ENCODE results near the gene SAA2. TPM values are rescaled to one million over a fixed set of nuclear protein-coding genes. Genes with fewer than 3 reads are reported as not detected.
"Not testable (repeated sequence)": the region's sequence is repeated elsewhere in the genome, so short reads cannot be mapped to it uniquely, and the experiment has no call there.

SAA2 gene
- total RNA-seq, 2 experiments from 2014 or later = not detected

DNA sequence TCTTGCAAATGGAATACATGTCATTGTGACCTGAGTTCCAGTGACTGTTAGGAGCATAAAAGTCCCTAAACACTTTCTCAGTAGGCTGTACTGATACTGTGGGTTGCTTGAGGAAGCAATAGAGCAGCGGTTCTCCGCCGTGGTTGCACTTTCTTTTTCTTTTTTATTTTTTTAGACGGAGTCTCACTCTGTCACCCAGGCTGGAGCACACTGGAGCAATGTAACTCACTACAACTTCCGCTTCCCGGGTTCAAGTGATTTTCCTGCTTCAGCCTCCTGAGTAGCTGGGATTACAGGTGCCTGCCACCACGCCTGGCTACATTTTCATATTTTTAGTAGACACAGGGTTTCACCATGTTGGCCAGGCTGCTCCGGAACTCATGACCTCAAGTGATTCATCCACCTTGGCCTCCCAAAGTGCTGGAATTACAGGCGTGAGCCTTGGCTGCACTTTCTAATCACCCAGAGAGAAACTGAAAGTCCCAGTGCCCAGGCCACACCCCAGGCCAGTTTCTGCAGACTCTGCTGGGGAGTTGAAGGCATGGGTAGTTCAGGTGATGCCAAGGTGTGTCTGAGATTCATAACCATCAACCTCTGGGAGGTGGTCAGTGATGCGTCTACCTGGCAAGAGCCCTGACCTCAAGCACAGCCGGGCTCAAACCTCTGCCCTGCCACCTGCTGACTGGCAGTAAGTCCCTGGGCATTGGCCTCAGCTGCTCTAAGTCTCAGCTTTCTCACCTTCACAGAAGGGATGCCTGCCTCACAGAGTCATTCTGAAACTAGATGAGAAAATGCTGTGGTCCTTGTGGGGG, 1.9 kb downstream of the SAA2 start:
- ChIA-PET CTCF (interaction anchor here (0.7 to 1.7 kb wide), 2 partner anchors 131 to 497 kb away, joined by 3 to 4 read pairs; no protein-coding TSS in a partner anchor), POLR2A (interaction anchor here (0.6 kb wide), 1 partner anchor 387 kb away, joined by 4 read pairs; no protein-coding TSS in a partner anchor)
- H3K36me3 Mint-ChIP-seq (ENCODE audit: low read depth); H3K27me3 Mint-ChIP-seq; H3K9me3 Mint-ChIP-seq (ENCODE audit: low read depth): not testable (repeated sequence)
- peak; percentile 79 for ATAC-seq
- DNase-seq = peak; percentile 43
- intact Hi-C loops (cut with DNase I, micrococcal nuclease) = loop anchor here (1.0 to 10.0 kb wide), 5 partner anchors 22 to 488 kb away; partner anchors contain the start of genes LDHA (in 1 of the 2) and TSG101 (in 1 of the 2)
- Mint-ChIP-seq H3K4me1 (peaks cover 11% of the 10 kb centered on the region), H3K27ac (peak overlapping the region; percentile 74), H3K4me3 (peak overlapping the region; percentile 56)

GRCh38 chr11:18245396-18245795, 3.1 kb downstream of the SAA2 start:
- H3K9me3 Mint-ChIP-seq (ENCODE audit: low read depth) = no peaks in the 10 kb centered on the region
- H3K36me3 Mint-ChIP-seq (ENCODE audit: low read depth) = no peaks in the 10 kb centered on the region
- ChIA-PET POLR2A (no interaction called here), CTCF (interaction anchor here (0.5 to 2.4 kb wide), 3 partner anchors 56 to 499 kb away, joined by 3 to 12 read pairs (median 3); partner anchors contain the start of gene TSG101)
- ATAC-seq (no peak), DNase-seq (no peak)
- H3K27ac Mint-ChIP-seq = no peak overlapping the region
- no peaks in the 10 kb centered on the region for H3K27me3 Mint-ChIP-seq
- peaks cover 11% of the 10 kb centered on the region for H3K4me1 Mint-ChIP-seq
- intact Hi-C loops (cut with DNase I, micrococcal nuclease) = loop anchor here (2.0 to 10.0 kb wide), 6 partner anchors 77 to 489 kb away; partner anchors contain the start of genes TSG101 (in 2 of the 2), GTF2H1 (in 1 of the 2), HPS5 (in 1 of the 2) and LDHA (in 1 of the 2)
- H3K4me3 Mint-ChIP-seq = no peak overlapping the region

DNA sequence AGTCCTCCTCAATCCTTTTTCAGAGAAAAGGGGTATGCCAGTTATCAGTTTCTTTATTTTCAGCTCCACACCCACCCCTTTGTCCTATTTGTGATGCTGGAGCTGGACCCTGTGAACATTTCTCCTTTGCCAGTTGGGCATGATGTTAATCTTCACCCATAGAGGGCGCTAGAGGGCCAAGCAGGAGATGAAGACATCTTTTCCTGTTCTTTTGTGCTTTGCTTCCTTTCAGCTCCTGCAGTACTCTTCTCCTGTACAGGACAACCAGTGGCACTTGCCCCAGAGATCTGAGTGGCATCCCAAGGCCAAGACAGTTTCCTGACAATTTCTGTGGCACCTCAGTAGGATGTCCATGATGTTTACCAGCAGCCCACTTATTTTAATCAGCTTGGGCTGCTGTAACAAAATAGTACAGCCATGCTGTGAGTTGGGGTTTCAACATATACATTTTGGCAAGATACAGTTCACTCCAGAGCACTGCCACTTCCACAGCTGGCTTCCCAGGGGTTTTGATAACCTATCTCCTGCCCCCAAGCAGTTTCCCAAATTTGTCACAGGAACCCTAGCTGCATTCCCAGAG, 4.6 kb downstream of the SAA2 start:
- Mint-ChIP-seq H3K4me1 (peaks cover 11% of the 10 kb centered on the region), H3K36me3 (ENCODE audit: low read depth) (no peaks in the 10 kb centered on the region), H3K27ac (no peak overlapping the region), H3K9me3 (ENCODE audit: low read depth) (no peaks in the 10 kb centered on the region), H3K4me3 (no peak overlapping the region), H3K27me3 (peaks cover 7% of the 10 kb centered on the region)
- intact Hi-C loops (cut with DNase I, micrococcal nuclease) = loop anchor here (1.0 to 10.0 kb wide), 9 partner anchors 79 to 520 kb away; partner anchors contain the start of genes TSG101 (in 2 of the 2), GTF2H1 (in 1 of the 2), HPS5 (in 1 of the 2) and LDHA (in 1 of the 2)
- ATAC-seq (no peak), DNase-seq (peak; percentile 77)
- ChIA-PET CTCF (interaction anchor here (0.6 to 2.4 kb wide), 51 partner anchors 9 to 521 kb away, joined by 3 to 29 read pairs (median 4); partner anchors contain the start of genes GTF2H1, HPS5, IGSF22 and LDHA), POLR2A (no interaction called here)

DNA sequence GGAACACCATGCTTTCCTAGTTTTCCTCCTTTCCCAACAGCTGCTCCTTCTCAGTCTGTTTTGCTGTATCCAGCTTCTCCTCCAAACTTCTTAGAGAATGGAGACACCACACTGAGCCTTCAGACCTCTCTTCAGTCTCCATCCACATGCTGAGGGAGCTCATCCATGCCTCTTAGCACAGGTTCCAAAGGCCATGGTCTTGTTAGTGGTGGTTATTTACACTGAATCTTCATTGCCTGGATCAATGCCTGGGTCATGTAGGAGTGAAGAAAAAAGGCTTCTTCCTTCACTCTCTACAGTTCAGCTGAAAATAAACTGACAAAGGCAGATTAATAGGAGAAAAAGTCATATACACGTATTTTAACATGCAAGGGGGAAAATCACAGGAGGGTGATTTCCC, 8.8 kb downstream of the SAA2 start:
- ChIA-PET CTCF (interaction anchor here (0.6 to 0.8 kb wide), 2 partner anchors 34 to 77 kb away, joined by 3 to 4 read pairs; no protein-coding TSS in a partner anchor), POLR2A (no interaction called here)
- H3K4me3 Mint-ChIP-seq = no peak overlapping the region
- H3K27ac Mint-ChIP-seq = no peak overlapping the region
- peaks cover 19% of the 10 kb centered on the region for H3K27me3 Mint-ChIP-seq
- ATAC-seq = no peak
- no peaks in the 10 kb centered on the region for H3K4me1 Mint-ChIP-seq
- no peak for DNase-seq
- H3K9me3 Mint-ChIP-seq (ENCODE audit: low read depth) = no peaks in the 10 kb centered on the region
- intact Hi-C loops (cut with DNase I, micrococcal nuclease) = loop anchor here (5.0 to 10.0 kb wide), 4 partner anchors 155 to 495 kb away; partner anchors contain the start of genes LDHA (in 1 of the 2) and TSG101 (in 1 of the 2)
- no peaks in the 10 kb centered on the region for H3K36me3 Mint-ChIP-seq (ENCODE audit: low read depth)

DNA sequence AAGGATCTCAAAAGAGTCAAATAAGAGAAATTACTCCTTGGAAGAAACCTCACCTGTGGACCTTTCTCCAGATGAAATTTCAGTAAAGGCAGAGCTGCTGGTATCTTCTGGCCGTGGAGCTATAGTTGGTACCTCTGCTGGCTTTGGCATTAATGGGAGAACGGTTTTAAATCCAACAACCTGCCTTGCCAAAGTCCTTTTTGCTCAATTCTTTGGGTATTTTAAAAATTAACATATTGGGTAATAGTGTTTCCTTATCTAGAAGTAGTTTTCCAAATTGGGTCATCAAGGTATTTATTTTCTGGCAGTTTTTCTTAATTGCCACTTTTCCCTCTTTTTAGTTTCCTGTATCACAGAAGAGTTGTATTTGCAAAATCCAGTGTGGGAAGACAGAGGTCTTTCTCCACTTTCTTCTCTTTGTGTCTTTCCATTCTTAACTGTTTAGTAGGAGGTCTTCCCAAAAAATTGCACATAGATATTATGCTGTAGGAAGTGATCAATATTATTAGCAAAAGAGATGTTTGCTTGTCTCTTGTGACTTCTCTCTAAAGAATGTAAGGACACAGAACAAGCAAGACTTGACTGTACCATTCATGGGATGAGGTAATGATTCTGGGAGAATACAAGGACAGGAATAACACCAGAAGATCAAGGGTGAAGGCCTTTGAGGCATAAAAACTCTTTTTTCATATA, 11.7 kb downstream of the SAA2 start, which contains the start of gene SAA4:
Gene SAA4 (minus strand): TSS at position 139 of the 693 bp plus-strand sequence. CDS start 876 bp downstream, outside the sequence.
- Mint-ChIP-seq H3K27ac (no peak within 1 kb of the TSS), H3K27me3 (peaks cover 22% of the 10 kb centered on the region), H3K9me3 (ENCODE audit: low read depth) (no peaks in the 10 kb centered on the region), H3K4me3 (no peak within 1 kb of the TSS), H3K4me1 (no peaks in the 10 kb centered on the region), H3K36me3 (ENCODE audit: low read depth) (no peaks in the 10 kb centered on the region)
- no peak for DNase-seq
- no peak for ATAC-seq
- ChIA-PET CTCF (no interaction called here), POLR2A (no interaction called here)
- intact Hi-C loops (cut with DNase I, micrococcal nuclease) = no loop called here

DNA sequence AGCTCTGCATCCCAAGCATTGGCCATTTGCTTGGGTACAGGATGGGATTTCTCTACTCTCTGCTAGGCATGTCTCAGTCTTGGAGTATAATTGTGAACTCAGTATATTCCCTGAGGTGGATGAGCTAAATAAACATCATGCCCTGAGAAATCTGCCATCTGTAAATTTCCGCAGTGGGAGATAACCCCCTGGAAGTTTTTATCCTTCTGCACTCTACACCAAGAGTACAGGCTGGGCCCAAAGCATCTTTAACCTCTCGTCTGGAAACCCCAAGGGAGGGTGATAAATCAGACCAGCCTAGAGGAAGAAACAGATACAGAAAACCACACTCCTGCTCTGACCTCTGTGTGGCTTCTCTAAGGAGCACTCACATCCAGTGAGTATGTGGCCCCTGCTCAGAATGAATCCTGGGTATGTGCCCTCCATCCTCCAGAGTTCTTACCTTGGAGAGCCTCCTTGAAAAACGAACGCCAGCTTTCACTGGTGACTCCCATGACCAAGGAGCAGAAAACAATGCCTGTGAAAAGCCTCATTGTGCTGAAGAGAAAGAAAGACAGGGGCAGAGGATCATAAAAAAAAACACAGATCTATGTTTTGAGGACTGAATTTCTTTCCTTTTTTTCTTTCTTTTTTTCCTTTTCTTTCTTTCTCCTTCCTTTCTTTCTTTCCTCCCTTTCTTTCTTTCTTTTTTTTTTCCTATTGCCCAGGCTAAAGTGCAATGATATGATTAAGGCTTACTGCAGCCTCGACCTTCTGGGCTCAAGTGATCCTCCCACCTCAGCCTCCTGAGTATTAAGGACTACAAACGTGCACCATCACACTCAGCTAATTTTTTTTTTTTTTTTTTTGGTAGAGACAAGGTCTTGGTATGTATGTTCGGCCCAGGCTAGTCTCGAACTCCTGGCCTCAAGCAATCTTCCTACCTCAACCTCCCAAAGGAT, 12.8 kb downstream of the SAA2 start:
- CTCF ChIA-PET = interaction anchor here (0.6 to 5.7 kb wide), 2 partner anchors 8 to 305 kb away, joined by 3 to 29 read pairs; no protein-coding TSS in a partner anchor
- H3K27me3 Mint-ChIP-seq = peaks cover 22% of the 10 kb centered on the region
- intact Hi-C loops (cut with DNase I, micrococcal nuclease) = no loop called here

DNA sequence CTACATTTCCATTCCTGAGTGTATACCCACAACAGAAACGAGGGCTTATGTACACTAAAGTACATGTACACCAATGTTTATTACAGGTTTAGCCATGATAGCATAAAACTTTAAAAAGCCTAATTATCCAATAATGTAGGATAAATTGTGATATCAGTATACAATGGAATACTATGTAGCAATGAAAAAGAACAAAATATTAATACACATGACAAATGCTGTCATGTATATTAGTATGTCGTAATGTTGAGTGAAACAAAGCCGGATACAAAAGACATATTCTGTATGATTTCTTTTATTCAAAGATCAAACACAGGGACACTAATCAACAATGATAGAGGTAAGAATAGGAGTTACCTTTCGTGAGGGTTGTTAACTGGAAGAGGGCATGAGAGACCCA, 14.6 kb downstream of the SAA2 start:
- Mint-ChIP-seq H3K36me3 (ENCODE audit: low read depth) (no peaks in the 10 kb centered on the region), H3K27ac (no peak overlapping the region), H3K27me3 (peaks cover 14% of the 10 kb centered on the region), H3K4me3 (no peak overlapping the region), H3K9me3 (ENCODE audit: low read depth) (no peaks in the 10 kb centered on the region), H3K4me1 (no peaks in the 10 kb centered on the region)
- POLR2A ChIA-PET = no interaction called here
- no peak for ATAC-seq
- CTCF ChIA-PET = interaction anchor here (0.8 to 5.7 kb wide), 2 partner anchors 10 to 233 kb away, joined by 3 to 29 read pairs; no protein-coding TSS in a partner anchor
- intact Hi-C loops (cut with DNase I, micrococcal nuclease) = no loop called here
- DNase-seq = no peak

More for the DNA sequence above, 12.8 kb downstream of the SAA2 start:
- H3K9me3 Mint-ChIP-seq (ENCODE audit: low read depth) = no peaks in the 10 kb centered on the region
- POLR2A ChIA-PET = no interaction called here
- no peak overlapping the region for H3K27ac Mint-ChIP-seq
- no peak overlapping the region for H3K4me3 Mint-ChIP-seq
- no peaks in the 10 kb centered on the region for H3K36me3 Mint-ChIP-seq (ENCODE audit: low read depth)
- DNase-seq = no peak
- no peaks in the 10 kb centered on the region for H3K4me1 Mint-ChIP-seq
- no peak for ATAC-seq

DNA sequence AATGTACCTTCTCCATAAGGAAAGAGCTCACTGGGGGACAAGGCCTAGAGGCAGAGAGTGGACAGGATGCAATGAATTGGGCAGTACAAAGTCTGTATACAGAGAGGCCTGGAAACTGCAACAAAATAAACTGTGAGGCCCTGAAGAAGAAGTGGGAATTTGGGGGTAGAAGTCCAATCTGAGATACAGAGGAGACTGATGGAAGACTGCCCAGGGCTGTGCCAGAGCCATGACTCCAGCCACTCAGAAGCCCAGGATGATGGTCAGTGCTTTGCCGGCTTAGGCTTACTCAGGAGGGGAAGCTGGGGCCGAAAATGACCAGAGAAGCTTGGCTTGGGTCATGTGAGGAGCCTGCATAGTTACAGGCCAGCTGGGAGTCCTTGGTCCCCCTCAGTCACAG, 17.6 kb downstream of the SAA2 start:
- Mint-ChIP-seq H3K4me1 (no peaks in the 10 kb centered on the region), H3K27me3 (peaks cover 5% of the 10 kb centered on the region), H3K36me3 (ENCODE audit: low read depth) (no peaks in the 10 kb centered on the region), H3K9me3 (ENCODE audit: low read depth) (no peaks in the 10 kb centered on the region), H3K27ac (no peak overlapping the region), H3K4me3 (no peak overlapping the region)
- POLR2A ChIA-PET = interaction anchor here (0.7 kb wide), 1 partner anchor 9 kb away, joined by 3 read pairs; no protein-coding TSS in a partner anchor
- CTCF ChIA-PET = interaction anchor here (5.7 kb wide), 1 partner anchor 13 kb away, joined by 29 read pairs; no protein-coding TSS in a partner anchor
- ATAC-seq (no peak), DNase-seq (no peak)
- intact Hi-C loops (cut with DNase I, micrococcal nuclease) = no loop called here

DNA sequence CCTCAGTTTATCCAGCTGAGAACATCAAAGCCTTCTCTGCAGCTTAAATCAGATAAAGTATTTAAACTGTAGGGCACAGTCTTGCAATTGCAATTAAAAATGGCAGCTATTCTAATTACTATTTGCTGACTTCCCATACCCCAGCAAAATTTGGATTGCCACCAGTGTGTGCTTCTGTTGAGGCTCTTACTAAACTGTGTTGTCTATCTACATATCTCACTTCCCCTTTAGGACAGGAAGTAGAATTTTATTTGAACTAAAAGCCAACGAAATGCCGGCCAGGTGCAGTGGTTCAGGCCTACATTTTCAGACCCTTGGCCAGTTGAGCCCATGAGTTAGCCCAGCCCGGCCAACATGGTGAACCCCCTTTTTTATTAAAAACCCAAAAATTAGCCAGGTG, 19.0 kb downstream of the SAA2 start:
- H3K4me3 Mint-ChIP-seq = no peak overlapping the region
- H3K9me3 Mint-ChIP-seq (ENCODE audit: low read depth) = no peaks in the 10 kb centered on the region
- intact Hi-C loops (cut with DNase I, micrococcal nuclease) = no loop called here
- no peaks in the 10 kb centered on the region for H3K36me3 Mint-ChIP-seq (ENCODE audit: low read depth)
- no peaks in the 10 kb centered on the region for H3K4me1 Mint-ChIP-seq
- ChIA-PET CTCF (interaction anchor here (1.7 kb wide), 1 partner anchor 14 kb away, joined by 8 read pairs; no protein-coding TSS in a partner anchor), POLR2A (interaction anchor here (0.7 kb wide), 1 partner anchor 270 kb away, joined by 5 read pairs; no protein-coding TSS in a partner anchor)
- no peak for DNase-seq
- ATAC-seq = no peak
- no peak overlapping the region for H3K27ac Mint-ChIP-seq
- peaks cover 8% of the 10 kb centered on the region for H3K27me3 Mint-ChIP-seq

DNA sequence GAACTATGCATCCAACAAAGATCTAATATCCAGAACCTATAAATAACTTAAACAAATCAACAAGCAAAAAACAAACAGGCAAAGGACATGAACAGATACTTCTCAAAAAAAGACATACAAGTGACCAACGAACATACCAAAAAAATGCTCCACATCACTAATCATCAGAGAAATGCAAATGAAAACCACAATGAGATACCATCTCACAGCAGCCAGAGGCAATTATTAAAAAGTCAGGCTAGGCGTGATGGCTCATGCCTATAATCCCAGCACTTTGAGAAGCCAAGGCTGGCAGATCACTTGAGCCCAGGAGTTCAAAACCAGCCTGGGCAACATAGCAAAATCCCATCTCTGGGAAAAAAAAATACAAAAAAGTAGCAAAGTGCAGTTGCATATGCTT, 22.6 kb downstream of the SAA2 start:
- no peak overlapping the region for H3K4me3 Mint-ChIP-seq
- ATAC-seq (no peak), DNase-seq (no peak)
- no peaks in the 10 kb centered on the region for H3K9me3 Mint-ChIP-seq (ENCODE audit: low read depth)
- CTCF ChIA-PET = no interaction called here
- H3K4me1 Mint-ChIP-seq = no peaks in the 10 kb centered on the region
- POLR2A ChIA-PET = interaction anchor here (0.6 kb wide), 1 partner anchor 20 kb away, joined by 3 read pairs; no protein-coding TSS in a partner anchor
- no peaks in the 10 kb centered on the region for H3K36me3 Mint-ChIP-seq (ENCODE audit: low read depth)
- no peak overlapping the region for H3K27ac Mint-ChIP-seq
- intact Hi-C loops (cut with DNase I, micrococcal nuclease) = no loop called here
- H3K27me3 Mint-ChIP-seq = peaks cover 5% of the 10 kb centered on the region

Data from activated CD4-positive, alpha-beta T cell treated with anti-CD3 and anti-CD28 coated beads for 36 hours (primary cell).